Fibroblast of villous mesenchyme (primary cell): Measurements from ENCODE around the gene ZNF568. TPM values are rescaled to one million over a fixed set of nuclear protein-coding genes. Genes with fewer than 3 reads are reported as not detected.
A peak's percentile ranks its signal among the peaks of the same experiment; 100 is the strongest.

Experiments
- DNase-seq: peaks from one replicate; pipeline ENCODE4 v3.0.0-alpha.2; 2010; ENCODE audit warnings: low read depth
- H3K4me3 ChIP-seq: 2 replicates; pipeline ENCODE4 v1.5.1; 2011; ENCODE audit warnings: low read depth, mild to moderate bottlenecking, low read length
- CTCF ChIP-seq: IDR thresholded peaks from 2 replicates; pipeline ENCODE4 v1.5.1; 2012; ENCODE audit warnings: low read depth, mild to moderate bottlenecking, low read length; ENCODE audit not compliant: insufficient read depth
- total RNA-seq: library from RNA; depleted of rRNA; stranded (reverse); fragments of >200 nt; gene quantifications from 2 replicates; pipeline ENCODE4 v1.2.3, GENCODE V29; 2012

The ZNF568 gene
- total RNA-seq, 1 donor, result 11.2 TPM

- TF ChIP-seq CTCF, result peak; percentile 74
- peak; percentile 73 for DNase-seq
- H3K4me3 ChIP-seq, result peak overlapping the region; percentile 79
These were observed 57.1 kb downstream of the ZNF568 start for GRCh38 chr19:36973021-36973843.

- no peak for TF ChIP-seq CTCF
- H3K4me3 ChIP-seq, result peak overlapping the region; percentile 79
- DNase-seq, result no peak
These were observed 57.7 kb downstream of the ZNF568 start for GRCh38 chr19:36973844-36974195.

- H3K4me3 ChIP-seq, result no peak overlapping the region
- no peak for DNase-seq
- TF ChIP-seq CTCF, result no peak
These were observed 70.0 kb downstream of the ZNF568 start for GRCh38 chr19:36986131-36986530.

- no peak overlapping the region for H3K4me3 ChIP-seq
- no peak for DNase-seq
- no peak for TF ChIP-seq CTCF
These were observed 70.5 kb downstream of the ZNF568 start for GRCh38 chr19:36986601-36987000.

GRCh38 chr19:36987091-36987490 is 71.0 kb downstream of the ZNF568 start:
- H3K4me3 ChIP-seq, result no peak overlapping the region
- no peak for DNase-seq
- TF ChIP-seq CTCF, result no peak

GRCh38 chr19:36997152-36997842 is 81.2 kb downstream of the ZNF568 start:
- TF ChIP-seq CTCF, result no peak
- no peak for DNase-seq
- H3K4me3 ChIP-seq, result no peak overlapping the region
